Transverse colon (tissue), 4 donors: ENCODE results near the gene ARHGEF25.

Experiments used
- CTCF ChIP-seq, 5 experiments: fragments of 200-600 bp in 3 of 5; fragments of 450-650 bp in 2 of 5; sonication (generic) in 3 of 5; IDR thresholded peaks; 1 replicate in 2 of 5; 2 replicates in 3 of 5; pipeline ENCODE4 v1.5.1; 2016 to 2017; ENCODE audit warnings: antibody characterized with exemption in 5 of 5, inconsistent platforms in 3 of 5, mild to moderate bottlenecking in 2 of 5, moderate library complexity in 1 of 5
- EP300 ChIP-seq: sonication (generic); formaldehyde crosslinking; IDR thresholded peaks from one replicate; pipeline ENCODE4 v1.6.1; 2017; ENCODE audit warnings: antibody characterized with exemption, low read depth
- POLR2A ChIP-seq: fragments of 450-650 bp; IDR thresholded peaks from one replicate; pipeline ENCODE4 v1.6.1; 2016; ENCODE audit warnings: antibody characterized with exemption, mild to moderate bottlenecking, moderate library complexity
- POLR2AphosphoS5 ChIP-seq, 3 donors: sonication (generic); formaldehyde crosslinking; IDR thresholded peaks; one replicate each; pipeline ENCODE4 v1.6.1; 2016; ENCODE audit warnings: antibody characterized with exemption in 3 of 3

- TF ChIP-seq CTCF (IDR thresholded peaks at IDR 0.05): no peak
- no peak for TF ChIP-seq POLR2A
- no peak for TF ChIP-seq EP300
- no peak for TF ChIP-seq POLR2AphosphoS5 (IDR thresholded peaks at IDR 0.05)
Observed at GRCh38 chr12:57575771-57576612, 35.2 kb upstream of the ARHGEF25 start.
